Kidney epithelial cell (primary cell): ENCODE data around the gene MARVELD3. TPM values are rescaled to one million over a fixed set of nuclear protein-coding genes. Genes with fewer than 3 reads are reported as not detected.
"Not testable (repeated sequence)": the region's sequence is repeated elsewhere in the genome, so short reads cannot be mapped to it uniquely, and the experiment has no call there.

Experiments used
- DNase-seq: peaks from one replicate; pipeline ENCODE4 v3.0.0-alpha.2; 2010; ENCODE audit warnings: low read depth
- H3K27me3 ChIP-seq: 2 replicates; pipeline ENCODE4 v1.6.0; 2011; ENCODE audit warnings: low read length; ENCODE audit not compliant: control insufficient read depth, insufficient read depth
- H3K36me3 ChIP-seq: 2 replicates; pipeline ENCODE4 v1.5.1; 2011; ENCODE audit warnings: low read length; ENCODE audit not compliant: control insufficient read depth, insufficient read depth
- H3K4me3 ChIP-seq: 2 replicates; pipeline ENCODE4 v1.5.1; 2011; ENCODE audit warnings: low read depth, mild to moderate bottlenecking, control low read depth, low read length
- total RNA-seq: library from RNA; depleted of rRNA; stranded (reverse); fragments of >200 nt; gene quantifications from 2 replicates; pipeline ENCODE4 v1.2.3, GENCODE V29; 2015
- TF ChIP-seq, protein P1 (sequence below): IDR thresholded peaks from 2 replicates; pipeline ENCODE4 v1.5.1; 2011; ENCODE audit warnings: mild to moderate bottlenecking, moderate library complexity, low read length, control low read depth, inconsistent platforms; ENCODE audit not compliant: insufficient read depth, poor library complexity, severe bottlenecking

The MARVELD3 gene
- total RNA-seq, 1 donor from 2014 or later: 15.7 TPM

GRCh38 chr16:71590584-71590983 lies 35.4 kb upstream of the MARVELD3 start:
- no peak overlapping the region for H3K4me3 ChIP-seq
- H3K27me3 ChIP-seq: no peaks in the 10 kb centered on the region
- DNase-seq: no peak
- H3K36me3 ChIP-seq: no peaks in the 10 kb centered on the region
- TF ChIP-seq, protein P1, sequence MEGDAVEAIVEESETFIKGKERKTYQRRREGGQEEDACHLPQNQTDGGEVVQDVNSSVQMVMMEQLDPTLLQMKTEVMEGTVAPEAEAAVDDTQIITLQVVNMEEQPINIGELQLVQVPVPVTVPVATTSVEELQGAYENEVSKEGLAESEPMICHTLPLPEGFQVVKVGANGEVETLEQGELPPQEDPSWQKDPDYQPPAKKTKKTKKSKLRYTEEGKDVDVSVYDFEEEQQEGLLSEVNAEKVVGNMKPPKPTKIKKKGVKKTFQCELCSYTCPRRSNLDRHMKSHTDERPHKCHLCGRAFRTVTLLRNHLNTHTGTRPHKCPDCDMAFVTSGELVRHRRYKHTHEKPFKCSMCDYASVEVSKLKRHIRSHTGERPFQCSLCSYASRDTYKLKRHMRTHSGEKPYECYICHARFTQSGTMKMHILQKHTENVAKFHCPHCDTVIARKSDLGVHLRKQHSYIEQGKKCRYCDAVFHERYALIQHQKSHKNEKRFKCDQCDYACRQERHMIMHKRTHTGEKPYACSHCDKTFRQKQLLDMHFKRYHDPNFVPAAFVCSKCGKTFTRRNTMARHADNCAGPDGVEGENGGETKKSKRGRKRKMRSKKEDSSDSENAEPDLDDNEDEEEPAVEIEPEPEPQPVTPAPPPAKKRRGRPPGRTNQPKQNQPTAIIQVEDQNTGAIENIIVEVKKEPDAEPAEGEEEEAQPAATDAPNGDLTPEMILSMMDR: no peak

DNA sequence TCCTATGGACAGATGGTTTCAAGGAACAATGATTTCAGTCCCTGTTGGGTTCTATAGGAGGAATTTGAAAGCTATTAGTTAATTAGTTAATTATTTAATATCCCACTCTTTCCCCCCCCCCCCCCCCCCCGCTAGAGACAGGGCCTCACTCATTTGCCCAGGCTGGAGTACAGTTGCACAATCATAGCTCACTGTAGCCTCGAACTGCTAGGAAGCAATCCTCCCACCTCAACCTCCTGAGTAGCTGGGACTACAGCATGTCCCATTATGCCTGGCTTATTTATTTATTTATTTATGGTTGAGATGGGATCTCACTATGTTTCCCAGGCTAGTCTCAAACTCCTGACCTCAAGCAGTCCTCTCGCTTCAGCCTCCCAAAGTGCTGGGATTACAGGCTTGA lies 34.1 kb upstream of the MARVELD3 start:
- Histone ChIP-seq H3K36me3 (no peaks in the 10 kb centered on the region), H3K27me3 (no peaks in the 10 kb centered on the region), H3K4me3 (no peak overlapping the region)
- DNase-seq: no peak
- TF ChIP-seq, protein P1: no peak

GRCh38 chr16:71593048-71593999 lies 32.7 kb upstream of the MARVELD3 start:
- H3K36me3 ChIP-seq: no peaks in the 10 kb centered on the region
- no peak for DNase-seq
- TF ChIP-seq, protein P1: no peak

GRCh38 chr16:71594000-71594646 lies 31.9 kb upstream of the MARVELD3 start:
- no peaks in the 10 kb centered on the region for H3K36me3 ChIP-seq
- no peak for DNase-seq
- TF ChIP-seq, protein P1: no peak

More at GRCh38 chr16:71593048-71593999, 32.7 kb upstream of the MARVELD3 start:
- Histone ChIP-seq H3K27me3 (no peaks in the 10 kb centered on the region), H3K4me3 (no peak overlapping the region)

DNA sequence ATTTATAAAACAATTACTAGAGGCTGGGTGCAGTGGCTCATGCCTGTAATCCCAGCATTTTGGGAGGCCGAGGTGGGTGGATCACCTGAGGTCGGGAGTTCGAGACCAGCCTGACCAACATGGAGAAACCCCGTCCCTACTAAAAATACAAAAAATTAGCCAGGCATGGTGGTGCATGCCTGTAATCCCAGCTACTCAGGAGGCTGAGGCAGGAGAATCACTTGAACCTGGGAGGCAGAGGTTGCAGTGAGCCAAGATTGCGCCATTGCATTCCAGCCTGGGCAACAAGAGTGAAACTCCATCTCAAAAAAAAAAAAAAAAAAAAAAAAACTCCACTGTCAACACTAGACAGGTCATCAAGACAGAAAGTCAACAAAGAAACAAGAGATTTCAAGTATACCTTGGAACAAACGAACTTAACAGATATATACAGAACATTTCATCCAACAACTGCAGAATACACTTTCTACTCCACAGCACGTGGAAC lies 30.6 kb upstream of the MARVELD3 start:
- not testable (repeated sequence) for H3K27me3 ChIP-seq, DNase-seq, H3K36me3 ChIP-seq, H3K4me3 ChIP-seq

More at GRCh38 chr16:71594000-71594646, 31.9 kb upstream of the MARVELD3 start:
- Histone ChIP-seq H3K27me3 (no peaks in the 10 kb centered on the region), H3K4me3 (no peak overlapping the region)

DNA sequence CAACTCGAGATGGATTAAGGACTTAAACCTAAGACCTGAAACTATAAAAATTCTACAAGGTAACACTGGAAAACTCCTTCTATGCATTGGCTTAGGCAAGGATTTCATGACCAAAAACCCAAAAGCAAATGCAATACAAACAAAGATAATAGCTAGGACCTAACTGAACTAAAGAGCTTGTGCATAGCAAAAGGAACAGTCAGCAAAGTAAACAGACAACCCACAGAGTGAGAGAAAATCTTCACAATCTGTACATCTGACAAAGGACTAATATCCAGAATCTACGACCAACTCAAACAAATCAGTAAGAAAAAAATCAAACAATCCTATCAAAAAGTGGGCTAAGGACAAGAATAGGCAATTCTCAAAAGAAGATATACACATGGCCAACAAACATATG lies 27.6 kb upstream of the MARVELD3 start:
- H3K4me3 ChIP-seq, H3K36me3 ChIP-seq, H3K27me3 ChIP-seq, DNase-seq: not testable (repeated sequence)
